GM18867 (cell line): Measurements from ENCODE around the gene XCR1.

Experiments
- ATAC-seq: cut with Tn5 transposase; IDR thresholded peaks from one replicate; pipeline ENCODE4 v1.9.1; 2021; ENCODE audit warnings: mild to moderate bottlenecking, moderate library complexity; ENCODE audit not compliant: unreplicated experiment

The XCR1 gene

DNA sequence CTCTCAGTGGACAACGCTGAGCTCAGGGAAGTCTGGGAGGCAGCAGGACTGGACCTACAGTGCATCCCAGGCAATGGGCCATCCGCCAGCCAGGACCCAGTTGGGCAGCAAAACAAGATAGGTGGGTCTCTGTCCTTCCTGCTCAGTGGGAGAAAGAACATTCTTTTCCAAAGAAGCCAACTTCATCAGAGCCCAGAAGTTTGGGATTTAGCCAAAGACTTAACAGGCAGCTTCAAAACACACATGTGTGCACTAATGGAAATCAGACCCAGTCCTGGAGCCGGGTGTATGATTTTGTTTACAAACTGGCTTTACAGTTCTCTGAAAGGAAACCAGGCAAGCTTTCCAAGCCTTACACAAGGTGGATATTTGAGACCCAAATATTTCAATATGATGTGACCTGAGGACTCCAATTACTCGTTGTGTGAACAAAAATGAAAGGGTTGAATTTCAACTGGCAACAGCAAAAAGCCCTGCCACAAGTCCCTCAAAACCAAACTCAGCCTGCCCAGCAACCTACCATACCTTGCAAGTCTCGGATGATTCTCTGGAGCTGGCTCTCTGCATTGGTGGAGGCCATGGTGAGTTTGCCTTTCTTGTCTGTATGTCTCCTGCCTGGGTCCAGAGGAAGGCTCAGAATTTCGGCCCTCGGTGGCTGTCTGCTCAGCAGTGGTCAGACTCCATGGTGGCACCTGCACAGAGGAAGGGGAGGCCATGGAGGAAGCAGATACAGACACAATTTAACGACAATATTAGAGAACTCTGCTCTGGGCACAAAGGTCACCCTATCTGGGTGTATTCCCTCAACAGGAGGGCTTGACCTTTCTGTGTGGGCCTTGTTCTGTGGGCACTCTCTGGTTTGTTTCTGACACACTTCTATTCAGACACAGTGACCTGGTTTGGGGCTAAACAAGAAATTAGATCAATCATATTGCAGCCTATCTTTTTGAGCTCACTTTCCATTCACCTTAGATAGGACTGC, 42.7 kb downstream of the XCR1 start:
- no peak for ATAC-seq

- ATAC-seq = no peak
These were observed 43.5 kb downstream of the XCR1 start for GRCh38 chr3:45983770-45984169.

- no peak for ATAC-seq
These were observed 45.8 kb downstream of the XCR1 start for GRCh38 chr3:45981346-45982074.

- ATAC-seq = no peak
These were observed 46.5 kb downstream of the XCR1 start for GRCh38 chr3:45980819-45981218.

DNA sequence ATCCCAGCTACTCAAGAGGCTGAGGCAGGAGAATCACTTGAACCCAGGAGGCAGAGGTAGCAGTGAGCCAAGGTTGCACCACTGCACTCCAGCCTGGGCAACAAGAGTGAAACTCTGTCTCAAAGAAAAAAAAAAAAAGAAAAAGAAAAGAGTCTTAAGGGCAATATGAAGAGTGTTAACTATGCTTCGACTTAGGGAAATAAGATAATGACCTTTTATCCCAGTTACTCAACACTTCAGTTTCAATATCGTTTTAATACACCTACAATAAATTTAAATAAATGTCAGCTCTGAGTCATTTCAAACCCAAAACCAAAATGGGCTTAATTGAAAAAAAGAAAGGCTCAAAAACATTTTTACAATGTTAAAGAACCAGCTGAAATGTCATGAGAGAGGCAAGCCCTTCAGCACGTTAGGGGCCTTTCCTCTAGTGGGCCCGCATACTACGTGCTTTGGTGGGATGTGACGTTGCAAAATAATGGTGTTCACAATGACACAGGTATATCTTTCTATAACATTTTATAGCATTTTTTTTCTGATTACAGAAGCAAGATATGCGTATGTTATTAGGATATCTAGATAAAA, 47.0 kb downstream of the XCR1 start:
- no peak for ATAC-seq

GRCh38 chr3:45979378-45979777, 47.9 kb downstream of the XCR1 start:
- no peak for ATAC-seq

- ATAC-seq = no peak
These were observed 49.1 kb downstream of the XCR1 start for GRCh38 chr3:45978006-45978761.

DNA sequence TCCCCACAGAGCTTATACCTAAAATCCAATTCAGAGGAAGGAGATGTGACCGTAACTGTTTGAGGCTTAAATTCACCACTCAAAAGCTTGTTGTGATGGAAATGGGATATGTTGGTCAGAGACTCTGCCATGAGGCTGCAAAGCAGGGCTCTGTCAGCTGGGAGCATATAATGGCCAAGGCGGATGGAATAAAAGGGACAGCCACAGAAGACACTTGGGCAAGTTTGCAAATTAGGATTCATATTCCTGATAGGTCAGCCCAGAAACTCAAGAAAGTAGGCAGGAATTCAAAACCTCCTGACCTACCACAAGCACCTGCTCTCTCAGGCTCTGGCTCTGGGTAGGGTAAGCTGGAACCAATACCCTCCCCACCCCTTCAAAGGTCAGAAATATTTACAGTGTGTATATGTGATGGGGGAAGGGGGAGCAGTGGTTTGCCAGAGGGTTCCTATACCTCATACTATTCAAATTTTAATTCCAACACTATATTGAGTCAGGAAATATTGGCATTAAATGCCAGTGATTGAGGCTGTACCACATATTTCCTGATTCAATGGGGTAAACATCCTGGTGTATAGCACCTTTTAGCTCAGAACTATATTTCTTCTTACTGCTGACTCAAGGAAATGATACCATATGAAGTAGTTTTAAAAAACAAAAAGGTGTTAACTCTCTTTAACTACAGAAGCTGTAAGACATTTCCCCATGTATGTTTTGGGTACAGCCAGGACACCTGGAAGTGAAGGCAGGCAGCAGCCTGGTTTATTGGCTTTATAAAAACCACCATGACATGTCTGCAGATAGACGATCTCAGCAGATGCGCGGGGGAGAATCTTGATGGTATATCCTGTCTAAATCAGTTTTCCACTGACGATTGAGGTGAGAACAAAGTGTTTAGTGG, 50.8 kb downstream of the XCR1 start:
- ATAC-seq = no peak

DNA sequence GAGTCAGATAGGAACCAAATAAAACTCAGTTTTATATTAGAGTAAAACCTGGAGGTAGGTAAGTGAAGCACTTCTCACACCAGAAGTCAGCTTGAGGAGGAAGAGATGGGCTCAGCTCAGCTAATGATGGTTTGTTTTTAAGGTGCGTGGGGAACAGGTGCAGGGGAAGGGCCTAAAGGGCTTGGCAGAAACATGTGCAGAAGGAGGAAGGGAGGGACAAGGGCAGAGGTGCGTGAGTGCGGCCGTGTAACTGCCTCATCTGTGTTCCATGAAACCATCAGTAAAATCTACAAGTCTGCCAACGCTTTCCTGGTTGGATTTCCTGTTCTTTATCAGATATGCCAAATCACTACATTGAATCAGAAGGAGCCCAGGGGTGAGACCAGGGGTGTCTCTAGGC, 51.6 kb downstream of the XCR1 start:
- ATAC-seq = no peak

GRCh38 chr3:45974686-45975085, 52.6 kb downstream of the XCR1 start:
- ATAC-seq = no peak

DNA sequence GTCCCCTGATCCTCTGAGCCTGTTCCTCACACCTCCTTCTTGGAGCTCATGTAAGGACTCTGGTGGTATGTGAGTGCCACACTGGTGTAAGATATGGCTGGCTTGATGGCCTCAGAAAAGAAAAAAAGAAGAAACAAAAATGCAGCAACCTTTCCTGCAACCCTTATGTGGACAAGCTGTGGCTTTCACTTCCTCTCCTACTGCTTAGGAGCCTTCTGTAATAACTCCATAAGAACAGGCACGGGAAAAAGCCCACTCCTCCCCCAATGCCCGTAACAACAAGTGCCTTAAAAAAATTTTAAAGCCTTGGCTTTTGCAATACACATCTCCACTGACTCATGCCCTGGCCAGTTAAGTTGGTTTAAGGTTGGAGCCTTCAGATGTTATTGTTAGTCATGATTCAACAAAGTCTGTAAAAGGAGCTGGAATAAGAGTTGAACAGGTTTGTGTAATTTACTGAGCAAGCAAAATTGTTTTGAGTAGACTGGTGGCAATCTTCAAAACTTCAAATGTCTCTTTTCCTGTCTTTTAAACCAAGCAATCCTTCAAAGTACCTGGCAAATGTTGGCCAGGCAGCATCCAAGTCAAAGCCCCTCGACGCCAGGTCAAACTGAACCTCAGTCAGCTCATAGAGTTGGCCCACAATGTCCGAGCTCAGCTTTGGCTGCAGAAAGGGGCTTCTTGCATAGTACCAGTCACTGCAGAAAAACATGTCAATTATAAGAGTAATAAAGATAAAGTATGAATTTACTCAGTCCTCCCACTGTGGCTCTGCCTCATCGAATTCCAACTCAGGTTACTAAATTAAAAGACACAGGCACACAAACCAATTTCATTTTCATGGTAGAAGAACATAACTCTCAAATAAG, 54.5 kb downstream of the XCR1 start:
- no peak for ATAC-seq

- ATAC-seq = no peak
These were observed 57.3 kb downstream of the XCR1 start for GRCh38 chr3:45969953-45970352.

DNA sequence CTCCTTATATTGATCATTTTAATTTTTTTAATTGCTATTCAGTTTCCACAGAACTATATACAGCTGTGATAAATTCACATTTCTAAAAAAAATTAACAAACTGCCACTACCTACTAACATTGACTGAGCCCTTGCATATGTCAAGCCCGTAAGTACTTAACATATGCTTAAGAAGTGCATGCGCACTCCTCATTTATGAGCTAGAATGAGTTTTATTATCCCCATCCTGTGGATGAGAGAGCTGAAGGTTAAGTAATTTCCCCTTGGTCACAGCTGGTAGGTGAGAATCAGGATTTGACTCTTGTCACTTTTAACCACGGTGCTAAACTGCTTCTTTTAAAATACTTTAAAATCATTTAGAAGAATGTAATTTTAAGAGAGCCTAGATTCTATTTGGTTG, 58.2 kb downstream of the XCR1 start:
- no peak for ATAC-seq

DNA sequence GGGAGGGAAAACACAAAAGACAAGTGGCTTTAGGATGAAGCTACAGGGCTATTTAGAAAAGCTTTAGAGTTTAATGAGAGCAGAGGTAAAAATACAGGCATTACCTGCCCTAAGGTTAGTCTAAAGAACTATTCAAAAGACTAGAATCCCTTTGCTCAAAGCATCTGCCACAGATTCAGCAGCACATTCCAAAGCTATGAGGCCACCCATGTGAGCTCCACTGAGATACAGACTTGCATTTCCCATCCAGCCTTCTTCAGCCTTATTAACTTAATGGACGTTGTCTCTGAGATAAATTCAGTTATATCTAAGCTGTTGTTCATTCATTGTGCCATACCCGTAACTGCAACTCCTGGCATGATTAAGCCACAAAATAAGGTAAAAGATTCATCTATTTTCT, 58.6 kb downstream of the XCR1 start:
- ATAC-seq = no peak

DNA sequence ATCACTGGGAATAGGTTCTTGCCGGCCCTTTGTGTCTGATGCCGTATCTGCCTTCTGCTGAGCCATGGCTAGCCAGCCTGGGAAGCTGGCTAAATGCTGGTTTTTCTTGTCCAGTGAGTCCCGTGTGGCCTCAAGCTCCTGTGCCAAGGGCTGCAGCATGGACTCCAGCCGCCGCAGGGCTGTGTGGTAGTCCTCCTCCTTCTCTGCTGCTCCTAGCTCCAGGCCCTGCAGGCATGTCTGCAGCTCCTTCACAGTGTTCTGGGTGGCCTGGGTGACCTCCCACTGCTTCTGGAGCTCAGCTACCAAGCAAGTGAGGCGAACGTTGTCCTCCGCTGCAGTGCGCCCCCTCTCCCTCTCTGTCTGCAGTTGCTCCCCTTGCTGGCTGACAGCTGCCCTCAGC, 59.1 kb downstream of the XCR1 start:
- no peak for ATAC-seq

DNA sequence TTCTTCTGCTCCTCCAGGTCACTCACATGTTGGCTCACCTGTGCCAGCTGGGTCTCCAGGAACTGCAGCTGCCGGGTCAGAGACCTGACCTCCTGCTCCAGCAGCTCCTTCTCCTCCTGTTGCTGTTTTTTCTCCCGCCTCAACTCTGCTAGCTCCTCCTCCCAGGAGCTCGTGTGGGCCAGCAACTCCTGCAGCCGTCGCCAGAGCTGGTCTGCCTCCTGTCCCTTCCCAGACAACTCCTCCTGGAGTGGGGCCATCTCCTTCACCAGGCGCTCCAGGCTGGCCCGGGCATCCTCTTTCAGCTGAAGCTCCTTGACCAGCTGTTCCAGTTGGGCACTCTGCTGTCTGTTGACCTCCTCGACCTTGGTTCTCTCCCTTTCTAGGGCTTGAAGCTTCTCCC, 59.6 kb downstream of the XCR1 start:
- ATAC-seq = no peak
